Right lobe of liver (tissue), 6 donors: ENCODE measurements around the gene TSTD2. TPM values are rescaled to one million over a fixed set of nuclear protein-coding genes. Genes with fewer than 3 reads are reported as not detected.

ENCODE experiments used
- ATAC-seq, 4 donors: fragments of 200-7000 bp; cut with Tn5 transposase; one replicate each; pipeline ENCODE4 v1.9.1; 2020; ENCODE audit warnings: mild to moderate bottlenecking in 4 of 4, moderate library complexity in 4 of 4
- DNase-seq, 3 donors: peaks; one replicate each; pipeline ENCODE4 v3.0.0-alpha.2; 2020
- H3K27ac ChIP-seq, 3 donors: fragments of 200-600 bp; one replicate each; pipeline ENCODE4 v1.8.0; 2022
- H3K27me3 ChIP-seq, 2 donors: fragments of 200-600 bp; one replicate each; pipeline ENCODE4 v1.8.0; 2022
- H3K36me3 ChIP-seq, 4 donors: fragments of 200-600 bp; sonication (generic) in 1 of 4; one replicate each; pipeline versions ENCODE4 v1.5.1 to v1.8.0; 2017 to 2022; ENCODE audit warnings: control low read depth in 1 of 4
- H3K4me1 ChIP-seq, 4 donors: fragments of 200-600 bp; sonication (generic) in 1 of 4; one replicate each; pipeline versions ENCODE4 v1.5.1 to v1.8.0; 2017 to 2022; ENCODE audit warnings: control low read depth in 1 of 4
- H3K4me3 ChIP-seq, 3 donors: fragments of 200-600 bp; one replicate each; pipeline ENCODE4 v1.8.0; 2022
- H3K9me3 ChIP-seq, 4 donors: fragments of 200-600 bp; sonication (generic) in 1 of 4; one replicate each; pipeline versions ENCODE4 v1.5.1 to v1.8.0; 2017 to 2022; ENCODE audit warnings: control low read depth in 1 of 4
- CTCF ChIP-seq, 4 donors: fragments of 200-600 bp in 3 of 4; fragments of 450-650 bp in 1 of 4; IDR thresholded peaks; one replicate each; pipeline versions ENCODE4 v1.5.1 to v1.8.0; 2016 to 2022; ENCODE audit warnings: antibody characterized with exemption in 4 of 4, mild to moderate bottlenecking in 2 of 4
- POLR2A ChIP-seq: fragments of 450-650 bp; IDR thresholded peaks from one replicate; pipeline ENCODE4 v1.6.1; 2017; ENCODE audit warnings: antibody characterized with exemption, mild to moderate bottlenecking
- WGBS: methylation state at CpG from one replicate; pipeline ENCODE4 v1.1.6; 2018; ENCODE audit warnings: low coverage, low lambda C conversion rate; ENCODE audit not compliant: insufficient coverage; ENCODE audit errors: missing lambda C conversion rate; 5-methylcytosine and 5-hydroxymethylcytosine counted together
- intact Hi-C, 2 donors: fragments of 100-400 bp; cut with DNase I; formaldehyde crosslinking; loops; one replicate each; pipeline versions ENCODE4 v1.11.2 to v1.14.1; 2022
- total RNA-seq, 6 experiments: library from RNA; depleted of rRNA in 2 of 6; stranded (reverse); fragments of >200 nt in 2 of 6; fragmentation: NEBNext Ultra II Directional in 3 of 6; extraction: Animal tissue kit (Norgen Biotek cat#: 25700) in 3 of 6; gene quantifications; one replicate each; pipeline versions ENCODE4 v1.1.0 to v1.2.4, GENCODE V29; 2016 to 2023
- donor health status: DM: no; HTN: yes; CAD: no.
- donor health status: DM: no; HTN: no; CAD: no.
- donor health status: DM: no; HTN: no; CAD: no.
- donor health status: DM: no; HTN: yes; CAD: no.
- donor health status: DM: no; HTN: yes; CAD: no.

TSTD2 gene
- total RNA-seq, 6 experiments from 2014 or later, result 7.9 to 10.2 (median 9.0) TPM

- DNase-seq (no peak), ATAC-seq (no peak)
- Histone ChIP-seq H3K36me3 (no peaks in the 10 kb centered on the region), H3K27ac (no peak overlapping the region), H3K9me3 (no peaks in the 10 kb centered on the region), H3K4me3 (no peak overlapping the region), H3K4me1 (peaks cover 0 to 31% (median 20%) of the 10 kb centered on the region in 4 donors), H3K27me3 (no peaks in the 10 kb centered on the region)
- TF ChIP-seq CTCF (IDR thresholded peaks at IDR 0.05) (no peak), POLR2A (no peak)
- intact Hi-C loops, result no loop called here
- WGBS, result 97% methylated on average over 5 of the region's 6 CpGs
Observed at GRCh38 chr9:97554566-97555075, 78.5 kb downstream of the TSTD2 start.

- Histone ChIP-seq H3K4me1 (peaks cover 0 to 30% (median 19%) of the 10 kb centered on the region in 4 donors), H3K27ac (no peak overlapping the region), H3K36me3 (no peaks in the 10 kb centered on the region), H3K27me3 (no peaks in the 10 kb centered on the region), H3K9me3 (no peaks in the 10 kb centered on the region), H3K4me3 (no peak overlapping the region)
- no peak for ATAC-seq
- intact Hi-C loops, result no loop called here
- WGBS, result 79% methylated on average over 5 of the region's 5 CpGs
- no peak for TF ChIP-seq POLR2A
- no peak for TF ChIP-seq CTCF (IDR thresholded peaks at IDR 0.05)
- no peak for DNase-seq
Observed at GRCh38 chr9:97553841-97554240, 79.3 kb downstream of the TSTD2 start.

DNA sequence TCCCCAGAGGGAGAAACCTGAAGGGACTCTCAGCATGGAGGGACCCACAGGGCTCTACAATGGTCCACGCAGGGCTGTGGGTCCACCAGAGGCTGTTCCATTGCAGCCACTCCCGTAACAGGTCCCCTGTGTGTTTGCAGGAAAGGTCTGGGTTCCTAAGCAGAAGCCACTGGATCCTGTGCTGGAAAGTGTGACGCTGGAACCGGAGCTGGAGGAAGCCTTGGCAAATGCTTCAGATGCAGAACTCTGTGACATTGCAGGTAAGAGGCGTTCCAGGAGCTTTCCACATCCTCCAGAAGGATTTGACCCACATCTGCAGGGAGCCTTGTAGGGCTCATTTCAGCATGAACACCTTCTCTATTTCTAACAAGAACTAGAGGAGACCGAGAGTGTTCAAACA is 80.0 kb downstream of the TSTD2 start:
- WGBS, result 91% methylated on average over 3 of the region's 6 CpGs
- Histone ChIP-seq H3K4me1 (peaks cover 0 to 23% (median 16%) of the 10 kb centered on the region in 4 donors), H3K4me3 (no peak overlapping the region), H3K9me3 (no peaks in the 10 kb centered on the region), H3K27ac (no peak overlapping the region), H3K27me3 (no peaks in the 10 kb centered on the region), H3K36me3 (no peaks in the 10 kb centered on the region)
- DNase-seq (no peak), ATAC-seq (no peak)
- intact Hi-C loops, result no loop called here
- TF ChIP-seq CTCF (IDR thresholded peaks at IDR 0.05) (no peak), POLR2A (no peak)

DNA sequence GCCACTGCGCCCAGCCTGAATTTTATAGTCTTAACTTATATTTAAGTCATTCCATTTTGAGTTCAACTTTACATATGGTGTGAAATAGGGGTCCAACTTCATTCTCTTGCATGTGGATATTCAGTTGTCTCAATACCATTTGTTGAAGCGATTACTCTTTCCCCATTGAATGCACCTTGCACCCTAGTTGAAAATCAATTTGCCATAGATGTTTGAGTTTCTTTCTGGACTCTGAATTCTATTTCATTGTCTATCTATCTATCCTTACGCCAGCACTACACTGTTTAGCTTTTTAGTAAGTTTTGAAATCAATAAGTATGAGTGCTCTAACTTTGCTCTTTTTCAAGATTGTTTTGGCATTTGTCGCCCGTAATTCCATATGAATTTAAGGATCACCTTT is 81.9 kb downstream of the TSTD2 start:
- H3K4me1 ChIP-seq, result peaks cover 0 to 9% (median 3%) of the 10 kb centered on the region in 4 donors
- ATAC-seq, result peak in 3 of 4 donors; percentile 22 to 47 (median 35)
- intact Hi-C loops, result no loop called here
- TF ChIP-seq POLR2A (no peak), CTCF (IDR thresholded peaks at IDR 0.05) (no peak)
- H3K4me3 ChIP-seq, result no peak overlapping the region
- H3K27ac ChIP-seq, result peak overlapping the region in 1 of 3 donors; percentile 1
- H3K36me3 ChIP-seq, result no peaks in the 10 kb centered on the region
- H3K9me3 ChIP-seq, result no peaks in the 10 kb centered on the region
- DNase-seq, result no peak
- no peaks in the 10 kb centered on the region for H3K27me3 ChIP-seq
- WGBS, result 61% methylated on average over 5 of the region's 5 CpGs

DNA sequence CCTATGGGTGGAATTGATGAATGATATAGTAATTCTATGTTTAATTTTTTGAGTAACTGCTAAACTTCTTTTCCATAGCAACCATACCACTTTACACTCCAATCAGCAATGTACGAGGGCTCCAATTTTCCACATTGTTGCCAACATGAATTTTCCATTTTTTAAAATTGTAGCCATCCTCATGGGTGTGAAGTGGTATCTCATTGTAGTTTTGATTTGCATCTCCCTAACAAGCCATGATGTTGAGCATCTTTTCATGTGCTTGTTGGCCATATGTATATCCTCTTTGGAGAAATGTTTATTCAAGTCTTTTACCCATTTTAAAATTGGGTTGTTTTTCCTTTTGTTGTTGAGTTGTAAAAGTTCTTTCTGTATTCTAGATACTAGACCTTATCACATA is 82.8 kb downstream of the TSTD2 start:
- no peak for TF ChIP-seq POLR2A
- TF ChIP-seq CTCF (IDR thresholded peaks at IDR 0.05), result no peak
- ATAC-seq (no peak), DNase-seq (no peak)
- Histone ChIP-seq H3K27me3 (no peaks in the 10 kb centered on the region), H3K4me3 (no peak overlapping the region), H3K9me3 (no peaks in the 10 kb centered on the region), H3K27ac (no peak overlapping the region), H3K4me1 (no peaks in the 10 kb centered on the region), H3K36me3 (no peaks in the 10 kb centered on the region)
- WGBS, result 90% methylated on average over 1 of the region's 1 CpG
- intact Hi-C loops, result no loop called here
